ENCODE measurements around the gene FDXR. TPM values are rescaled to one million over a fixed set of nuclear protein-coding genes. Genes with fewer than 3 reads are reported as not detected.
"Not testable (repeated sequence)": the region's sequence is repeated elsewhere in the genome, so short reads cannot be mapped to it uniquely, and the experiment has no call there.

Gene FDXR, protein sequence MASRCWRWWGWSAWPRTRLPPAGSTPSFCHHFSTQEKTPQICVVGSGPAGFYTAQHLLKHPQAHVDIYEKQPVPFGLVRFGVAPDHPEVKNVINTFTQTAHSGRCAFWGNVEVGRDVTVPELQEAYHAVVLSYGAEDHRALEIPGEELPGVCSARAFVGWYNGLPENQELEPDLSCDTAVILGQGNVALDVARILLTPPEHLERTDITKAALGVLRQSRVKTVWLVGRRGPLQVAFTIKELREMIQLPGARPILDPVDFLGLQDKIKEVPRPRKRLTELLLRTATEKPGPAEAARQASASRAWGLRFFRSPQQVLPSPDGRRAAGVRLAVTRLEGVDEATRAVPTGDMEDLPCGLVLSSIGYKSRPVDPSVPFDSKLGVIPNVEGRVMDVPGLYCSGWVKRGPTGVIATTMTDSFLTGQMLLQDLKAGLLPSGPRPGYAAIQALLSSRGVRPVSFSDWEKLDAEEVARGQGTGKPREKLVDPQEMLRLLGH
- total RNA-seq, result 10 to 100 TPM; 44.3 to 79.7 TPM

DNA sequence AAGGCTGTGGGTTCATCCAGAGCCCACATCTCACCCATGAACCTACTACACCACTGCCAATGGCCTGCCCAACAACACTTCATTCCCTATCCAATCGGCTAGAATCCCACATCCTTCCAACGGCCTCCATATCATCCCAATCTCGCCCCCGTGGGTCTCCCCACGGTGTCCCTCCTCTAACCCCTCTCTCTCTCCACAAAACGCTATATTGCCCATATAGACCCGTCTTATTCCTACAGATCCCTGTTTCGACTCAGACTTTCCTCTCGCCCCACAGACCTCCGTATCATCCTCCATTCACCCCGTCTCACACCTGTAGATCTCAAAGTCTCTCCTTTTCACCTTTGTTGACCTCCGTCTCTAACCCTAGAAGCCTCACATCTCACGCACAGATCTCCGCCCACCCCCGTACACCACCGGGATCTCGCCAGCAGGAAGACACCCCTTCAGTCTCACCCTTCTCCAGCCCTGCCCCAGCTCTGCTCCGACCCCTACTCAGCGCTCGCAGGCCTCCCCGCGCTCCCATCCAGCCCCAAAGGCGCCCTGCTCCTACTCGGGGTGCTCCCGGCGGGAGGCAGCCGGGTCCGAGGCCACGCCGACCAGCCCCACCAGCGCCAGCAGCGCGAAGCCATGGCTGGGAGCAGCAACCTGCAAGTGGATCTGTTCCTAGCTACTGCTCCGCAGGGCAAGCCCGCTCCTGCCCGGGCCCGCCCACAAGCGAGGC is at the start of gene FDXR:
Gene FDXR, minus strand, starts transcription at position 682 of the 724 bp plus-strand sequence. Its CDS starts 50 bp downstream, at position 632.
- Mint-ChIP-seq H3K9me3 (no peaks in the 10 kb centered on the region), H3K36me3 (ENCODE audit: insufficient read depth in 2 of 2) (peaks cover 4 to 6% of the 10 kb centered on the region in 2 donors), H3K4me3 (peak within 1 kb of the TSS; percentile 92 to 95), H3K27me3 (ENCODE audit: low read depth) (no peaks in the 10 kb centered on the region), H3K4me1 (ENCODE audit: low read depth) (peaks cover 43% of the 10 kb centered on the region), H3K27ac (peak within 1 kb of the TSS; percentile 99)
- no peak for DNase-seq
- peak; percentile 24 to 35 for ATAC-seq (replicated peaks in 1 of 2)

DNA sequence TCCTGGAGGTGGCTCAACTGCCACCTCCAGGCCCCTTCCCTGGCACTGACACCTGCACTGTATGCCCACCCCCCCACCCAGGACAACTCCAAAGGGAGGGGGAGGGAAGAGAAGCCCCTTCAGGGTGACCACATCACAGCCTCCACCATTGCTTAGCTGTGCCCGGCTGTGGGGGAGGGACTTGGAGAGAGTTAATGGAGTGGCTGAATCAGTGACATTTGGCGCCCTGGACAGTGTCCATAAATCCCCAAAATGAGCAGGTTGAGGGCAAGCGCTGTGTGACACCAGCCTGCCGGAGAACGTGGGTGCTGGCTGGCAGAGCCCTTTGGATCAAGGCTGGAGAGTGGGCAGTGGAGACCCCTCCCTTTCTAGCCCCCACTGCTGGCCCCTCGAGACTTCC is 49.4 kb upstream of the FDXR start:
- DNase-seq (no peak), ATAC-seq (replicated peaks in 1 of 2) (no peak)
- Mint-ChIP-seq H3K4me3 (no peak overlapping the region), H3K36me3 (ENCODE audit: insufficient read depth in 2 of 2) (no peaks in the 10 kb centered on the region), H3K4me1 (ENCODE audit: low read depth) (peaks cover 5% of the 10 kb centered on the region), H3K27ac (no peak overlapping the region), H3K9me3 (no peaks in the 10 kb centered on the region), H3K27me3 (ENCODE audit: low read depth) (peaks cover 40% of the 10 kb centered on the region)

DNA sequence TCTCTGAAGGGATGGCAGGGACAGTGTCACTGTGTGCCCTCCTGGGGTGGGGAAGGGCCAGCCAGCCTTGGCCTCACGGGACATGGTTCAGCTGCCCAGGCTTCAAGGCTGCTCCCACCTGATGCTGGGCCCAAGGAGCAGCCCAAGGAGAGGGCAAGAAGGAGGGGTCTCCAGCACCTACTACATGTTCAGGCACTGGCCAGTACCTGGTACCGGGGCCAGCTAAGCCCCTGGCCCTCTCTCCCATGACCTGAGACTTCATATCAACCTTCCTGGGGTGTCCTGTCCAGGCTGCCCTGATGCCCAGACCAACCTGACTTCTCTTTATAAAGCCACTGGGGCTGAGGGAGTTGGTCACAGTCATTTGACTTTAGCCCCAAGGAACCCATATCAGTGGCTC is 49.0 kb upstream of the FDXR start:
- Mint-ChIP-seq H3K4me3 (no peak overlapping the region), H3K27me3 (ENCODE audit: low read depth) (peaks cover 40% of the 10 kb centered on the region), H3K4me1 (ENCODE audit: low read depth) (peaks cover 5% of the 10 kb centered on the region), H3K27ac (no peak overlapping the region), H3K36me3 (ENCODE audit: insufficient read depth in 2 of 2) (no peaks in the 10 kb centered on the region), H3K9me3 (no peaks in the 10 kb centered on the region)
- no peak for ATAC-seq (replicated peaks in 1 of 2)
- no peak for DNase-seq

DNA sequence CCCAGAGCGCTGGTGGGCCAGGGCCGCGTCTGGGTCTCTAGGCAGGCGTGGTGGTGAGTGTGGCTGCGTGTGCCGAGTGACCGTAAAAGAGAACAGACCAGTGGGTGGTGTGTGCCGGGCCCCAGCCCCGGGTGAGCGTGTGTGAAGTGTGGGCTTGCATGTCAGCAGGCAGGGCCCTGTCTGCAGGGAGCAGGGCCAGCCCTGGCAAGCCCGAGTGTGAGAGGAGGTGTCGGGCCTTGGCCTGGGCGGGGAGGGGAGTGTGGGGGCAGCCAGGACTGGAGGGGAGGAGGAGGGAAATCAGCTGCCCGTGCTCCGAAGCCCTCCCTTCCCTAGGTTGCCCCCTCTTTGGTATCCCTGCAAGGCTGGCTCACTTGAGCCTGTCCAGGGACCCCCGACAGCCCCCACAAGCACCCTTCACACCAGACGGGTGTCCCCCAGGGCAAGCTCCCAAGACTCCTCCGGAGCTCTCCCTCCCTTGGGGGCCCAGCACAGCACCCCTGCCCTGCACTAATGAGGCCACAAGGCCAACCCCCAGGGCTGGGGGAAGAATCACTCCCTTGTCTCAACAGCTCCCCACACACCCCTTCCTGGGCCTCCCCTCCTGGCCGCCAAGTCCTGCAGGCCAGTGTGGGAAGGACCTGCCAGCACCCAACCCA is 48.4 kb upstream of the FDXR start:
- H3K36me3 Mint-ChIP-seq (ENCODE audit: insufficient read depth in 2 of 2), result no peaks in the 10 kb centered on the region
- H3K27ac Mint-ChIP-seq, result no peak overlapping the region
- no peak for DNase-seq
- peaks cover 5% of the 10 kb centered on the region for H3K4me1 Mint-ChIP-seq (ENCODE audit: low read depth)
- peaks cover 40% of the 10 kb centered on the region for H3K27me3 Mint-ChIP-seq (ENCODE audit: low read depth)
- no peak overlapping the region for H3K4me3 Mint-ChIP-seq
- no peak for ATAC-seq (replicated peaks in 1 of 2)
- H3K9me3 Mint-ChIP-seq, result no peaks in the 10 kb centered on the region

DNA sequence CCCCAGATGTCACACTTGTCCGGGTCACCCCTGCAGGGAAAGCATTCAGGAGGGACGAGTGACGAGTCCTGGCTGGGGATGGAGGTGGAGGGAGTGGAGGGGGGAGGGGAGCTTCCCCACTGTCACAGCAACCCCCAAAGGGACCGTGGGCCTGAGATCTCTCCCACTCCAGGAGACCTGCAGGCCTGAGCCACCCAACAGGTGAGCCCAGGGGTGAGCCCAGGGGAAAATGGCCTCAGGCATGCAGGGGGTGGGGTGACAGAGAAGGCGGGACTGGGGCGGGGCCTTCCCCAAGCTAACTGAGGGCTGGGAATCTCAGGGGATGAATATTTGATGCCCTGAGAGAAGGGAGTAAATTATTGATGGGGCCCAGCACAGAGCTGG is 47.8 kb upstream of the FDXR start:
- peaks cover 36% of the 10 kb centered on the region for H3K27me3 Mint-ChIP-seq (ENCODE audit: low read depth)
- H3K27ac Mint-ChIP-seq, result no peak overlapping the region
- ATAC-seq (replicated peaks in 1 of 2) (no peak), DNase-seq (no peak)
- no peak overlapping the region for H3K4me3 Mint-ChIP-seq
- no peaks in the 10 kb centered on the region for H3K36me3 Mint-ChIP-seq (ENCODE audit: insufficient read depth in 2 of 2)
- H3K9me3 Mint-ChIP-seq, result no peaks in the 10 kb centered on the region
- peaks cover 5% of the 10 kb centered on the region for H3K4me1 Mint-ChIP-seq (ENCODE audit: low read depth)

DNA sequence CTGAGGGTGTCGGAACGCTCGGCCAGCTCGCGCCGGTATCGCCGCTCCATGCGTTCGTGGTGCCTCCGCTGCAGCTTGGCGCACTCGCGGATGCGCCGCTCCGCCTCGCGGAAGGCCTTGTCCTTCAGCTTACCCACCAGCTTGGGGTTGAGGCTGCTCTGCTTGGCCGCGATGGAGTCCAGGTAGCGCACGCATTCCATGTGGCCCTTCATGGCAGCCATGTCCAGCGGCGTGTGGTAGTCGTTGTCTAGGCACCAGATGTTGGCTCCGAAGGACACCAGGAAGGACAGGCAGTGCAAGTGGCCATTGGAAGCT is 47.5 kb upstream of the FDXR start:
- peaks cover 5% of the 10 kb centered on the region for H3K4me1 Mint-ChIP-seq (ENCODE audit: low read depth)
- H3K27ac Mint-ChIP-seq, result no peak overlapping the region
- ATAC-seq (replicated peaks in 1 of 2), result no peak
- DNase-seq, result no peak
- H3K36me3 Mint-ChIP-seq (ENCODE audit: insufficient read depth in 2 of 2), result no peaks in the 10 kb centered on the region
- H3K27me3 Mint-ChIP-seq (ENCODE audit: low read depth), result peaks cover 32% of the 10 kb centered on the region
- no peaks in the 10 kb centered on the region for H3K9me3 Mint-ChIP-seq
- H3K4me3 Mint-ChIP-seq, result peak overlapping the region in 1 of 2 donors; percentile 27

DNA sequence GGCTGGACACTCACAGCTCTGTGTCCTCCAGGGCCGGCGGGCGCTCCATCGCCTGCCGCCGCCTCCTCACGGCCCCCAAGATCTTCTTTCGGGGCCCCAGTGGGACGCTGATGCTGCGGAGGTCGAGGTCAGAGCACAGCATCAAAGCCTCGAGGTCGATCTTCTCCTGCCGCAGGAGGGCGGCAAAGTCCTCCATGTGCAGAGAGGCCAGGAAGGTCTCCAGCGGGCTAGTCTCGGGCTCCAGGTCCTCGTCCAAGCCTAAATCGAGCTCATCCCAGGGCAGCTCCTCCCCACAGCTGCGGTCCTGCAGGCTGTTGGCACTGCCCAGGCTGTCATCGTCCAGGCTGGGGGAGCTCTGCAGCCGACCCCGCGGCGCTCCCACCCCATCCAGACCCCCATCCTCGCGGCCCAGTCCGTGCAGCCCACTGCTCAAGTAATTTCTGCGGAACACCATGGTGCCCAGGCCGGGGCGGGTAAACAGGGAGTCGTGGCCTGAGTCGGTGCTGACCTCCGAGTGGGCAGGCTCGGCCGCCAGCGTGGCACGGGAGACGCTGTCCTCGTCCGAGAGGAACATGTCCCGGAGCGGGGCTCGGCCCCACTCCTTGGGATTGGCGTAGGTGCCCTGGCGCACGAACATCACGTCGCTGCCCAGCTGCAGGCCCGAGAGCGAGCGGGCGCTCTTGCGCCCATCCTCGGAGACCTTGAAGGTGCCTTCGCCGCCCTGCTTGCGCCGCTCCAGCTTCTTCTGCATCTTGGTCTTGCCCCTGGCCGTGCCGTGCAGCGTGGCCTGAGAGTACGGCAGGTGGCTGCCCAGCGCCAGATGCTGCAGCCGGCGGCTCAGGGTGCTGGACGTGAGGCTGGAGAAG is 46.9 kb upstream of the FDXR start:
- Mint-ChIP-seq H3K4me1 (ENCODE audit: low read depth) (peaks cover 5% of the 10 kb centered on the region), H3K9me3 (no peaks in the 10 kb centered on the region), H3K27me3 (ENCODE audit: low read depth) (peaks cover 26% of the 10 kb centered on the region), H3K4me3 (peak overlapping the region in 1 of 2 donors; percentile 27), H3K27ac (no peak overlapping the region), H3K36me3 (ENCODE audit: insufficient read depth in 2 of 2) (no peaks in the 10 kb centered on the region)
- DNase-seq (peak in 1 of 2 donors; percentile 29), ATAC-seq (replicated peaks in 1 of 2) (no peak)

DNA sequence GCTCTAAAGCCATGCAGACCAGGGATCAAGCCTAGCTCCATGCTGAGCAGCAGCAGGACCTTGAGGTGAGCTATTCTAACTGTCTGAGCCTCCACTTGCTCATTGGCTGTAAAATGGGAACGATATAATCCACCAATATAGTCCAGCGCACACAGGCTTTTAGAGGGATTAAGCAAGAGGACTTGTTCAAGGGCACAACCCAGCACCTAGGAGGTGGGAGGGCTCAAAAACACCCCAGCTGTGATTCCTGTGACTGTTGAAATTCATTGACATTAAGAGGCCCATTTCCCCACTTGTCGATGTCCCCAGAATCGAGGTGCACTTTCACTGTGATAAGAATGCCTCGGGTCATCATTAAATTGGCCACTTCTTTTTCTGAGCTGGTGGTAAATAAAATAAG is 46.1 kb upstream of the FDXR start:
- Mint-ChIP-seq H3K27ac (no peak overlapping the region), H3K4me3 (no peak overlapping the region), H3K9me3 (peaks cover 0 to 2% of the 10 kb centered on the region in 2 donors), H3K36me3 (ENCODE audit: insufficient read depth in 2 of 2) (no peaks in the 10 kb centered on the region), H3K4me1 (ENCODE audit: low read depth) (no peaks in the 10 kb centered on the region), H3K27me3 (ENCODE audit: low read depth) (peaks cover 25% of the 10 kb centered on the region)
- ATAC-seq (replicated peaks in 1 of 2) (no peak), DNase-seq (no peak)

DNA sequence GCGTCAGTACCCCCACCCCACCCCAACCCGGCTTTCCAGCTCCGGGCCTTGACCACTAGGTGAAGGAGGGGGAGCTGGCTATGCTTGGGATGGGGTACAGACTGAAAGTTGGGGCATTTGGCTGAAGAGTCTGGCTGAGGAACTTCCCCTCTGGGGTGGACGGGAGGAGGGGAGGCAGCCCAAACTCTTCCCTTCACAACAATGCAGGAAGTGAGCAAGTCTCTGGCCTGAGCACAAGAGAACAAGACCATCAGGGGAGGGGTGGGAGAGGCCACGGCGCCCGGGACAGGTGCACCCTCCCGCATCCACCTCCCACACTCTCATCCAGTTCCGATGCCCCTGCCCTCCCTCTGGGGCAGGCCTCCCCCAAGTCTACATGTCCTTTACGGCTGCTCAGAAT is 44.6 kb upstream of the FDXR start:
- ATAC-seq (replicated peaks in 1 of 2) (no peak), DNase-seq (no peak)
- Mint-ChIP-seq H3K27ac (no peak overlapping the region), H3K27me3 (ENCODE audit: low read depth) (peaks cover 21% of the 10 kb centered on the region), H3K9me3 (peaks cover 0 to 2% of the 10 kb centered on the region in 2 donors), H3K4me3 (no peak overlapping the region), H3K4me1 (ENCODE audit: low read depth) (no peaks in the 10 kb centered on the region), H3K36me3 (ENCODE audit: insufficient read depth in 2 of 2) (no peaks in the 10 kb centered on the region)

DNA sequence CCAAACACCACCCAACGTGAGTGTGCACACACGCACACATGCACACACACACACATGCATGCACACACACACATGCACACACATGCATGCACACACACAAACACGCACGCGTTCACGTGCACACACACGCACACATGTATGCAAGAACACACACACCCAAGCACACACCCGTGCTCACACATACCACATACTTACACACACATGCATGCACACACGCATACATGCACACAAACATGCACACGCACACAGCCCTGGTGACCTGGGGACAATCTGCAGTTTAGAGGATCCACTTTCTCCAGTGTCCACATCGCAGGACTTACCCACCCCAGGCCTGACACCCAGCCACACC is 44.0 kb upstream of the FDXR start:
- DNase-seq, result no peak
- Mint-ChIP-seq H3K36me3 (ENCODE audit: insufficient read depth in 2 of 2) (no peaks in the 10 kb centered on the region), H3K4me1 (ENCODE audit: low read depth) (no peaks in the 10 kb centered on the region), H3K9me3 (peaks cover 0 to 2% of the 10 kb centered on the region in 2 donors), H3K27ac (no peak overlapping the region), H3K4me3 (no peak overlapping the region), H3K27me3 (ENCODE audit: low read depth) (peaks cover 18% of the 10 kb centered on the region)
- no peak for ATAC-seq (replicated peaks in 1 of 2)

DNA sequence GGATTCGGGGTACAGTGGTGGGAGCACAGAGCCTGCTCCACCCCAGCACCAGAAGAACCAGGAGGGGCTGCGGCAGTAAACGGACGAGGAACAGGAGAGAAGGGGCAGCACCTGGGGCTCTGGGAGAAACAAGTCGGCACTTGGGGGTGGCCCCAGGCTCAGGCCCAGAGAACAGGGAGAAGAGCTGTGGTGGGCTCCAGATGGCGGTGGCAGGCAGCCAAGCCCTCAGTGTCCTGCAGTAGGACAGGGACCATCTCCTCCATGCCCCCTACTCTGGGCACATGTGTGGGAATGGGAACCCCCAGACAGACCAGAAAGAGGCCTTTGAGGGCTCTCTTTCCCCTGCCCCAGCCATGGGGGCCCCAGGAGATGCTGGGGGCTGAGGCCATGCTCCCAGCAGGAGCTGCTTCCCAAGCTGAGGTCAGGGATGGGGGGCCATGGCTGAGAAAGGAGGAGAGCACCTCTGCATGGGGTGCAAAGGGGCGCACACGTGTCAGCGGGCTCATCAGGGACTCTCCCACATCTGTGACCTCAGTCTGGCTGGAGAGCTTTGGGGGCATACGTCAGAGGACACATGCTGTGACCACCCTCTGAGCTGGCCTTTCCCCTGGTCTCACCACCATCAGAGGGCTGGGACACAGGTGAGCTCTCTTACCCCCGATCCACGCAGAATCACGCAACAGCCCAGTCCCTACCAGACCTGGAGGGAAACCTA is 43.5 kb upstream of the FDXR start:
- Mint-ChIP-seq H3K27ac (no peak overlapping the region), H3K9me3 (peaks cover 0 to 2% of the 10 kb centered on the region in 2 donors), H3K36me3 (ENCODE audit: insufficient read depth in 2 of 2) (no peaks in the 10 kb centered on the region), H3K4me1 (ENCODE audit: low read depth) (no peaks in the 10 kb centered on the region), H3K27me3 (ENCODE audit: low read depth) (peaks cover 18% of the 10 kb centered on the region), H3K4me3 (no peak overlapping the region)
- ATAC-seq (replicated peaks in 1 of 2), result no peak
- DNase-seq, result no peak

DNA sequence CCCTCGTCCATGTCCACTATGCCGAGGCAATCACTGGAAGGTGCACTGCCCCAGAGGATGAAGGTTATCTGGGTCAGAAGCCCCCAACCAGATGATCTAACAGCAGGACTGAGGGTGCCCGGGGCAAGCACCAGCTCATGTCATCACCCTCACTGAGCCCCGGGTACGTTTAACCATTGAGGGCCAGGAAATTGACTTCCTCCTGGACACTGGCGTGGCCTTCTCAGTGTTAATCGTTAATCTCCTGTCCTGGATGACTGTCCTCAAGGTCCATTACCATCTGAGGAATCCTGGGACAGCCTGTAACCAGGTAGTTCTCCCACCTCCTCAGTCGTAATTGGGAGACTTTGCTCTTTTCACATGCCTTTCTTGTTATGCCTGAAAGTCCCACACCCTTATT is 38.6 kb upstream of the FDXR start:
- not testable (repeated sequence) for H3K4me3 Mint-ChIP-seq; H3K27ac Mint-ChIP-seq; DNase-seq; H3K4me1 Mint-ChIP-seq (ENCODE audit: low read depth); H3K36me3 Mint-ChIP-seq (ENCODE audit: insufficient read depth in 2 of 2); H3K9me3 Mint-ChIP-seq; ATAC-seq (replicated peaks in 1 of 2)
- H3K27me3 Mint-ChIP-seq (ENCODE audit: low read depth), result peaks cover 21% of the 10 kb centered on the region
